ENCODE measurements around the gene RBMXL2. TPM values are rescaled to one million over a fixed set of nuclear protein-coding genes. Genes with fewer than 3 reads are reported as not detected.

RBMXL2 gene
- total RNA-seq, 2 donors from 2014 or later = not detected

- Histone ChIP-seq H3K4me1 (no peaks in the 10 kb centered on the region), H3K36me3 (no peaks in the 10 kb centered on the region), H3K9me3 (peaks cover 0 to 15% of the 10 kb centered on the region in 2 donors), H3K27me3 (no peaks in the 10 kb centered on the region), H3K27ac (no peak overlapping the region), H3K4me3 (no peak overlapping the region)
- TF ChIP-seq, protein P1, sequence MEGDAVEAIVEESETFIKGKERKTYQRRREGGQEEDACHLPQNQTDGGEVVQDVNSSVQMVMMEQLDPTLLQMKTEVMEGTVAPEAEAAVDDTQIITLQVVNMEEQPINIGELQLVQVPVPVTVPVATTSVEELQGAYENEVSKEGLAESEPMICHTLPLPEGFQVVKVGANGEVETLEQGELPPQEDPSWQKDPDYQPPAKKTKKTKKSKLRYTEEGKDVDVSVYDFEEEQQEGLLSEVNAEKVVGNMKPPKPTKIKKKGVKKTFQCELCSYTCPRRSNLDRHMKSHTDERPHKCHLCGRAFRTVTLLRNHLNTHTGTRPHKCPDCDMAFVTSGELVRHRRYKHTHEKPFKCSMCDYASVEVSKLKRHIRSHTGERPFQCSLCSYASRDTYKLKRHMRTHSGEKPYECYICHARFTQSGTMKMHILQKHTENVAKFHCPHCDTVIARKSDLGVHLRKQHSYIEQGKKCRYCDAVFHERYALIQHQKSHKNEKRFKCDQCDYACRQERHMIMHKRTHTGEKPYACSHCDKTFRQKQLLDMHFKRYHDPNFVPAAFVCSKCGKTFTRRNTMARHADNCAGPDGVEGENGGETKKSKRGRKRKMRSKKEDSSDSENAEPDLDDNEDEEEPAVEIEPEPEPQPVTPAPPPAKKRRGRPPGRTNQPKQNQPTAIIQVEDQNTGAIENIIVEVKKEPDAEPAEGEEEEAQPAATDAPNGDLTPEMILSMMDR (IDR thresholded peaks at IDR 0.05) = no peak
- DNase-seq (ENCODE audit: low spot score) = no peak
These were observed 7.4 kb upstream of the RBMXL2 start for GRCh38 chr11:7081441-7081840.

DNA sequence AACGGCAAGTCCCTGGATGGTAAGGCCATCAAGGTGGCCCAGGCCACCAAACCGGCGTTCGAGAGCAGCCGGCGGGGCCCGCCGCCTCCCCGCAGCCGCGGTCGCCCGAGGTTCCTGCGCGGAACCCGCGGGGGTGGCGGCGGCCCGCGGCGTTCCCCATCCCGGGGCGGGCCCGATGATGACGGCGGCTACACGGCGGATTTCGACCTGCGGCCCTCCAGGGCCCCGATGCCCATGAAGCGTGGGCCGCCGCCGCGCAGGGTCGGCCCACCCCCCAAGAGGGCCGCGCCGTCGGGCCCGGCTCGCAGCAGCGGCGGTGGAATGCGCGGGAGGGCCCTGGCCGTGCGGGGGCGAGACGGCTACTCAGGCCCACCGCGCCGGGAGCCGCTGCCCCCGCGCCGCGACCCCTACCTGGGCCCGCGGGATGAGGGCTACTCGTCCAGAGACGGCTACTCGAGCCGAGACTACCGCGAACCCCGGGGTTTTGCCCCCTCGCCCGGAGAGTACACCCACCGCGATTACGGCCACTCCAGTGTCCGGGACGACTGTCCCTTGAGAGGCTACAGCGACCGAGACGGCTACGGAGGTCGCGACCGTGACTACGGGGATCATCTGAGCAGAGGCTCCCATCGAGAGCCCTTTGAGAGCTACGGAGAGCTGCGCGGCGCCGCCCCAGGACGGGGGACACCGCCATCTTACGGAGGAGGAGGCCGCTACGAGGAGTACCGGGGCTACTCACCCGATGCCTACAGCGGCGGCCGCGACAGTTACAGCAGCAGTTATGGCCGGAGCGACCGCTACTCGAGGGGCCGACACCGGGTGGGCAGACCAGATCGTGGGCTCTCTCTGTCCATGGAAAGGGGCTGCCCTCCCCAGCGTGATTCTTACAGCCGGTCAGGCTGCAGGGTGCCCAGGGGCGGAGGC is 792 bp downstream of the RBMXL2 start:
- H3K36me3 ChIP-seq = no peaks in the 10 kb centered on the region
- TF ChIP-seq, protein P1 (IDR thresholded peaks at IDR 0.05) = no peak
- H3K27me3 ChIP-seq = no peaks in the 10 kb centered on the region
- H3K4me1 ChIP-seq = no peaks in the 10 kb centered on the region
- no peak overlapping the region for H3K27ac ChIP-seq
- H3K9me3 ChIP-seq = no peaks in the 10 kb centered on the region
- H3K4me3 ChIP-seq = no peak overlapping the region
- DNase-seq (ENCODE audit: low spot score) = no peak

GRCh38 chr11:7098235-7098832 is 9.5 kb downstream of the RBMXL2 start:
- DNase-seq (ENCODE audit: low spot score) = no peak
- Histone ChIP-seq H3K9me3 (no peaks in the 10 kb centered on the region), H3K27me3 (no peaks in the 10 kb centered on the region)

DNA sequence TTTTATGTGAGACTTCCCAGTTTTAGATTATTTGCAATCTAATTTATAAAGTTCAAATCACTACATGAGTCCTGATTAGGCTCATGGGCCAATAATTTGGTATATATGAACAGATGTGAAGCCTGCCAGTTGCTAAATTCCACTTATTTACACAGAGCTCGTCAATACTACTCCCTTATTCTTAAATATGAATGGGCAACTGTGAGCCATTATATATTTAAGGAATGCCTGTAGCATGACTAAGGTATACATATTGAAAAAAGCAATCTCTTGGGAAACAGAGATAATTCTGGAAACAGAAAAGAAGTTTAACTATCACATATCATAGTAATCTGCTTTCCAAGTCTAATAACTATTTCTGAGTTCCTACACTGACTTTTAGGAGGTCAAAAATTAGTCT is 27.0 kb downstream of the RBMXL2 start:
- Histone ChIP-seq H3K27ac (no peak overlapping the region), H3K9me3 (no peaks in the 10 kb centered on the region), H3K4me3 (no peak overlapping the region), H3K36me3 (no peaks in the 10 kb centered on the region), H3K27me3 (no peaks in the 10 kb centered on the region), H3K4me1 (no peaks in the 10 kb centered on the region)
- no peak for DNase-seq (ENCODE audit: low spot score)
- TF ChIP-seq, protein P1 (IDR thresholded peaks at IDR 0.05) = no peak

More at GRCh38 chr11:7098235-7098832, 9.5 kb downstream of the RBMXL2 start:
- Histone ChIP-seq H3K4me3 (no peak overlapping the region), H3K36me3 (no peaks in the 10 kb centered on the region), H3K4me1 (no peaks in the 10 kb centered on the region), H3K27ac (no peak overlapping the region)
- TF ChIP-seq, protein P1 (IDR thresholded peaks at IDR 0.05) = peak; percentile 15 to 73

- TF ChIP-seq, protein P1 (IDR thresholded peaks at IDR 0.05) = no peak
- H3K4me3 ChIP-seq = no peak overlapping the region
- DNase-seq (ENCODE audit: low spot score) = no peak
- no peak overlapping the region for H3K27ac ChIP-seq
- H3K9me3 ChIP-seq = no peaks in the 10 kb centered on the region
- H3K36me3 ChIP-seq = no peaks in the 10 kb centered on the region
- no peaks in the 10 kb centered on the region for H3K27me3 ChIP-seq
- H3K4me1 ChIP-seq = no peaks in the 10 kb centered on the region
These were observed 27.6 kb downstream of the RBMXL2 start for GRCh38 chr11:7116370-7116769.

All from right atrium auricular region (tissue), 2 donors.